Measurements from ENCODE around the gene PRM1. TPM values are rescaled to one million over a fixed set of nuclear protein-coding genes. Genes with fewer than 3 reads are reported as not detected.

PRM1 gene
- total RNA-seq, 1 experiment from 2014 or later = not detected

DNA sequence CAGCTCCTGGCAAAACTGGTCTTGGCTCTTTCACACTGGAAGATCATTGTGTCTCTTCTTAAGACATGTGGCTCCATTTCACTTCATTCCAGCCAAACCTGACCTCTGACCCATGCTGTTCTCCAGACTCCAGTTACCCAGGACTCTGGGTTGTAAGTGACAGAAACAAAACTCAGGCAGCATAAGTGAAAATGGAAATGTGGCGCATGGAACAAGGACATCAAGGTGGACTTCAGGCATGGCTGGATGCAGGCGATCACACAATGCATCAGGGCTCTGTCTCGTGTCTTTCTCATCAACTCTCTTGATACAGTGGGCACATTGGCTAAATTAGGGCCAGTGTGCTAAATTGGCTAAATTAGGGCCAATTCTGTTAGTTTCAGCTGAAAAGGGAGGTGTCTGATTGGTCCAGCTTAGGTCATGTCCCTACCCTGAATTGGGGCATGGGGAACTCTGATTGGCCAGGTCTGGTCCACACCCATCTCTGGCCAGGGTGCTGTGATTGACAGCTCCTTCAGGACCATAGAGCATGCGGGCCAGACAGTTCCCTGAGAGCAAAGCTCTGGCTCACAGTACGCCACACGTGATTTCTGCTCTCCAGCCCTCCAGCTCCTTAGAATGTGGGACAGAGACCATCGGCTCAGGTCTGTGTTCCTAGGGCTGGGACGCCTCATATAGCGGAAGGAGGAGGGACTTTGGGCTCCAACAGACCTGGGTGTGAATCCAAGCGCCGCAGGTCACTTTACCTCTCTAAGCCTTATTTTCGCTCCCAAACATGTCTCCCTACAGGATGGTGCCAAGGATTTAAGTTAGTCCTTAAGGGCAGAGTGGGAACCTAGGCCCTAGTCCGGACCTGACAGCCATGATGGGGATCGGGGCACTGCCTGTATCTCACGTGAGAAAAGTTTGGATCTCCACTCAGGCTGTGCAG lies 42.6 kb downstream of the PRM1 start:
- no peak overlapping the region for H3K4me3 Mint-ChIP-seq (ENCODE audit: unreplicated experiment)
- POLR2A ChIA-PET = no interaction called here
- BruUV-seq (replicated peaks) = no TSS peak

DNA sequence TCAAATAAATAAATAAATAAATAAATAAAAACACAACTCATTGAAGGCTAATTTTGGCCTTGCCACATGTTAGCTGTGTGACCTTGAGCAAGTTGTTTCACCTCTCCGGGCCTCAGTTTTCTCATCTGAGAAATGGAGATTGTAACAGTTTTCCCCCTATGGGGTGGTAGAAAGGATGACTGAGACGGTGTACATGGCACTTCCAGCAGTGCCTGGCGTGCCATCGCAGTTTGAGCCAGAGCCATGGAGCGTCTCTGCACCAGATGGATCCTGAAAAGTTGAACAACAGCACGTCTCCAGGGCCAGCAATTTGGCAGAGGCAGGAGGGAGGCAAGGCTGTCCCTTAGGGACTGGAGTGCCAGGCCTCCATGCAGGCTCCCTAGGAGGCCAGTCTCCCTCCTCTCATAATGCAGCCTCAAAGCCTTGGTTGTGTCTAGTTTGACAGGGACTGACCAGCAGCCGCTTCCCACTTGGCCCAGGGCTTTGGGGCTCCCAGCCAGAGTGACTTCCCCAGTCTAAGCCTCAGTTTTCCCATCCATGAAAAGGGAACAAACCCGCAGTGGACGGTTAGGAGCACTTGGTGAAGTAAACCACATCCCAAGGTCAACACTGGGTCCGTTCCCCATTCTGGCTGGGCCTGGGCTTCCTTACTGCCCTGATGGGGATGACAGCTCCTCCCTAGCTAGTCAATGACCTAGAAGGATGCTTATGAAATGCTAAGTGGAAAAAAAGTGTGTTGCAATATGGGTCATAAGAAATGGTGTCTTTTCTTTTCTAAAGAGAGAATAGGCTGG lies 44.5 kb downstream of the PRM1 start:
- H3K9me3 ChIP-seq = no peaks in the 10 kb centered on the region
- H3K36me3 ChIP-seq (ENCODE audit: control insufficient read depth, insufficient read depth, low read length) = no peaks in the 10 kb centered on the region
- H3K4me3 ChIP-seq (ENCODE audit: low read depth, low read length) = no peak overlapping the region
- no peaks in the 10 kb centered on the region for H3K36me3 Mint-ChIP-seq (ENCODE audit: insufficient read depth, unreplicated experiment)
- DNase-seq = no peak
- TF ChIP-seq CTCF (IDR thresholded peaks at IDR 0.05; ENCODE audit: insufficient read depth in 1 of 2, low read depth in 1 of 2, low read length in 1 of 2, severe bottlenecking in 1 of 2, unreplicated experiment in 1 of 2) = no peak
- H3K4me1 Mint-ChIP-seq (ENCODE audit: low read depth, unreplicated experiment) = no peaks in the 10 kb centered on the region
- no peaks in the 10 kb centered on the region for H3K27me3 Mint-ChIP-seq (ENCODE audit: insufficient read depth, unreplicated experiment)
- no TSS peak for BruUV-seq (replicated peaks)
- no peaks in the 10 kb centered on the region for H3K9me3 Mint-ChIP-seq (ENCODE audit: unreplicated experiment)
- no peaks in the 10 kb centered on the region for H3K4me1 ChIP-seq
- intact Hi-C loops (cut with micrococcal nuclease; ENCODE audit: unreplicated experiment) = no loop called here
- H3K4me3 Mint-ChIP-seq (ENCODE audit: unreplicated experiment) = no peak overlapping the region
- no peaks in the 10 kb centered on the region for H3K27me3 ChIP-seq (replicated peaks; ENCODE audit: control insufficient read depth, insufficient read depth, low read length)
- ChIA-PET POLR2A (no interaction called here), CTCF (no interaction called here)
- no peak overlapping the region for H3K27ac Mint-ChIP-seq (ENCODE audit: unreplicated experiment)

More for the DNA sequence above, 42.6 kb downstream of the PRM1 start:
- Histone ChIP-seq H3K36me3 (ENCODE audit: control insufficient read depth, insufficient read depth, low read length) (no peaks in the 10 kb centered on the region), H3K4me1 (no peaks in the 10 kb centered on the region), H3K27me3 (replicated peaks; ENCODE audit: control insufficient read depth, insufficient read depth, low read length) (no peaks in the 10 kb centered on the region), H3K4me3 (ENCODE audit: low read depth, low read length) (no peak overlapping the region), H3K9me3 (no peaks in the 10 kb centered on the region)
- no peak for DNase-seq
- CTCF ChIA-PET = interaction anchor here (1.1 kb wide), 1 partner anchor 18 kb away, joined by 4 read pairs; the partner anchor contains the start of gene SOCS1
- Mint-ChIP-seq H3K36me3 (ENCODE audit: insufficient read depth, unreplicated experiment) (no peaks in the 10 kb centered on the region), H3K9me3 (ENCODE audit: unreplicated experiment) (no peaks in the 10 kb centered on the region), H3K4me1 (ENCODE audit: low read depth, unreplicated experiment) (no peaks in the 10 kb centered on the region), H3K27me3 (ENCODE audit: insufficient read depth, unreplicated experiment) (no peaks in the 10 kb centered on the region), H3K27ac (ENCODE audit: unreplicated experiment) (no peak overlapping the region)
- intact Hi-C loops (cut with micrococcal nuclease; ENCODE audit: unreplicated experiment) = no loop called here
- no peak for TF ChIP-seq CTCF (IDR thresholded peaks at IDR 0.05; ENCODE audit: insufficient read depth in 1 of 2, low read depth in 1 of 2, low read length in 1 of 2, severe bottlenecking in 1 of 2, unreplicated experiment in 1 of 2)

DNA sequence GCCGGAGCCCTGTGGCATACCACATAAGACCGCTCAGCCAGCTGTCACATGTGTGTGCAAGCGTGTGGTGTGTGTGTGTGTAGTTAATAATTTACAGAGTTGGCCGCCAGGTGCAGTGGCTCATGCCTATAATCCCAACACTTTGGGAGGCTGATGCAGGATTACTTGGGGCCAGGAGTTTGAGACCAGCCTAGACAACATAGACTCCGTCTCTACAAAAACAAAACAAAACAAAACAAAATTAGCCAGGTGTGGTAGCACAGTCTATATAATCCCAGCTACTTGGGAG lies 45.5 kb downstream of the PRM1 start:
- no peaks in the 10 kb centered on the region for H3K36me3 Mint-ChIP-seq (ENCODE audit: insufficient read depth, unreplicated experiment)
- ChIA-PET CTCF (interaction anchor here (0.7 kb wide), 1 partner anchor 121 kb away, joined by 4 read pairs; no protein-coding TSS in a partner anchor), POLR2A (interaction anchor here (0.5 kb wide), 1 partner anchor 17 kb away, joined by 5 read pairs; no protein-coding TSS in a partner anchor)

More for the DNA sequence above, 45.5 kb downstream of the PRM1 start:
- no peaks in the 10 kb centered on the region for H3K36me3 ChIP-seq (ENCODE audit: control insufficient read depth, insufficient read depth, low read length)
- H3K27ac Mint-ChIP-seq (ENCODE audit: unreplicated experiment) = no peak overlapping the region
- H3K9me3 ChIP-seq = no peaks in the 10 kb centered on the region
- H3K27me3 Mint-ChIP-seq (ENCODE audit: insufficient read depth, unreplicated experiment) = no peaks in the 10 kb centered on the region
- no peak for TF ChIP-seq CTCF (IDR thresholded peaks at IDR 0.05; ENCODE audit: insufficient read depth in 1 of 2, low read depth in 1 of 2, low read length in 1 of 2, severe bottlenecking in 1 of 2, unreplicated experiment in 1 of 2)
- H3K4me1 Mint-ChIP-seq (ENCODE audit: low read depth, unreplicated experiment) = no peaks in the 10 kb centered on the region
- no TSS peak for BruUV-seq (replicated peaks)
- H3K27me3 ChIP-seq (replicated peaks; ENCODE audit: control insufficient read depth, insufficient read depth, low read length) = no peaks in the 10 kb centered on the region
- no peak for DNase-seq
- intact Hi-C loops (cut with micrococcal nuclease; ENCODE audit: unreplicated experiment) = no loop called here
- no peaks in the 10 kb centered on the region for H3K9me3 Mint-ChIP-seq (ENCODE audit: unreplicated experiment)
- H3K4me1 ChIP-seq = no peaks in the 10 kb centered on the region
- H3K4me3 ChIP-seq (ENCODE audit: low read depth, low read length) = no peak overlapping the region
- no peak overlapping the region for H3K4me3 Mint-ChIP-seq (ENCODE audit: unreplicated experiment)
